Mucosa of descending colon (tissue), 3 donors: ENCODE measurements around the gene SNX15. TPM values are rescaled to one million over a fixed set of nuclear protein-coding genes. Genes with fewer than 3 reads are reported as not detected.

ENCODE experiments used
- ATAC-seq: fragments of 200-7000 bp; cut with Tn5 transposase; one replicate; pipeline ENCODE4 v1.9.1; 2020; ENCODE audit warnings: mild to moderate bottlenecking, moderate library complexity
- DNase-seq, 3 donors: peaks; one replicate each; pipeline ENCODE4 v3.0.0-alpha.2; 2020
- H3K36me3 ChIP-seq: fragments of 200-600 bp; one replicate; pipeline ENCODE4 v1.8.0; 2021; ENCODE audit warnings: low read depth, mild to moderate bottlenecking
- H3K4me1 ChIP-seq: fragments of 200-600 bp; one replicate; pipeline ENCODE4 v1.8.0; 2021; ENCODE audit warnings: low read depth, mild to moderate bottlenecking
- H3K4me3 ChIP-seq: fragments of 200-600 bp; one replicate; pipeline ENCODE4 v1.8.0; 2021; ENCODE audit warnings: mild to moderate bottlenecking
- H3K9me3 ChIP-seq: fragments of 200-600 bp; one replicate; pipeline ENCODE4 v1.8.0; 2021; ENCODE audit warnings: mild to moderate bottlenecking
- CTCF ChIP-seq: fragments of 200-600 bp; IDR thresholded peaks from one replicate; pipeline ENCODE4 v1.8.0; 2022; ENCODE audit warnings: antibody characterized with exemption, mild to moderate bottlenecking
- intact Hi-C, 2 donors: fragments of 100-400 bp; cut with DNase I in 1 of 2; cut with micrococcal nuclease in 1 of 2; formaldehyde crosslinking; loops; one replicate each; pipeline versions ENCODE4 v1.11.0 to v1.11.1; 2022; cut with DNase I, micrococcal nuclease
- total RNA-seq, 3 donors: library from RNA; stranded (reverse); fragmentation: NEBNext Ultra II Directional in 2 of 3; extraction: Animal tissue kit (Norgen Biotek cat#: 25700) in 2 of 3; gene quantifications; one replicate each; pipeline versions ENCODE4 v1.2.1 to v1.2.4, GENCODE V29; 2021 to 2023
- donor health status: DM: no; HTN: no; CAD: no; lungs with moderate emphysema.
- donor health status: DM: no; HTN: no; CAD: no.
- donor health status: DM: no; HTN: yes; CAD: no.

SNX15 gene
- total RNA-seq, 3 donors from 2014 or later = 28.5 to 46.6 (median 42.8) TPM

- intact Hi-C loops = no loop called here
- Histone ChIP-seq H3K36me3 (no peaks in the 10 kb centered on the region), H3K9me3 (no peaks in the 10 kb centered on the region), H3K4me3 (no peak overlapping the region), H3K4me1 (peaks cover 3% of the 10 kb centered on the region)
- ATAC-seq (no peak), DNase-seq (no peak)
- no peak for TF ChIP-seq CTCF
Measured at GRCh38 chr11:65063532-65063931, 36.3 kb downstream of the SNX15 start.

- no peak for ATAC-seq
- intact Hi-C loops = no loop called here
- no peaks in the 10 kb centered on the region for H3K4me1 ChIP-seq
Measured at GRCh38 chr11:65064847-65065240, 37.6 kb downstream of the SNX15 start.

DNA sequence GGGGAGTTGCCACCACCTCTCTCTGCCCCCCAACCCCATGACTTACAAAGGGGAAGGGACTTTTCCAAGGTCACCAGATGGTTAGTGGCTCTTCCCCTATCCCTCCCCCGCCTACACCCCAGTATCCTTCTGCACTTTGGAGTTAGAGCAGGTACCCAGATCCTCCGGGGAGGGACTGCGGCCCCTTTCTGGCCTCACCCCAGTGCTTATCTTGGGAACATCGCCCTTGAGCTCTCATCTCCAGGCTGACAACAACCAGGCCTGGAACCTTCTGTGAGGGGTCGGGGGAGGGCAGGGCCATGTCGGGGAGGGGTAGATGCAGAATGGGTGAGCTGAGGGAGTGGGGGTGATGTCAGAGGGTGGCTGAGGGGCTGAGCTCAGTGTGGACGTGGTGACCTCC, 38.6 kb downstream of the SNX15 start:
- H3K9me3 ChIP-seq = no peaks in the 10 kb centered on the region
- no peak for DNase-seq
- TF ChIP-seq CTCF = no peak
- no peaks in the 10 kb centered on the region for H3K4me1 ChIP-seq
- no peaks in the 10 kb centered on the region for H3K36me3 ChIP-seq
- H3K4me3 ChIP-seq = no peak overlapping the region
- no peak for ATAC-seq
- intact Hi-C loops = no loop called here

More at GRCh38 chr11:65064847-65065240, 37.6 kb downstream of the SNX15 start:
- no peak for DNase-seq
- no peak for TF ChIP-seq CTCF
- Histone ChIP-seq H3K36me3 (no peaks in the 10 kb centered on the region), H3K4me3 (no peak overlapping the region), H3K9me3 (no peaks in the 10 kb centered on the region)

DNA sequence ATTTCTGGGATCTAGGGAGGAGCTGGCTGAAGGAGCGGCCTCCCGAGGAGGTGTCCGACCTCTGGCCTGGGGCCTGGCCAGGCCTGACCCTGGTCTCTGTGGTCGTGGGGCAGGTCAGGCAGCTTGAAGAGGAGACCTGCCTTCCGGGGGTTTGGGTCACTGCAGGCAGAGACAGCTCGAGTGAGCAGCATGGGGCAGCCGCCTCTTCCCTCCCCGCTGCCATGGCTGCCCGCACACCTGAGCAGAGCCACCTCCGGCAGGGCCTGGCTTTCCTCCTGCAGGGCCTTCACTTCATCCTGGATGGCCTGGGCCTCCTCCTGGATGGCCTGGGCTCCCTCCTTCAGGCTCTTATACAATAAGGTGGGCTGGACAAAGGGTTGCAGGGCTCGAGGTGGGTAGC, 39.1 kb downstream of the SNX15 start:
- DNase-seq (no peak), ATAC-seq (no peak)
- no peaks in the 10 kb centered on the region for H3K9me3 ChIP-seq
- no peak for TF ChIP-seq CTCF
- no peaks in the 10 kb centered on the region for H3K4me1 ChIP-seq
- intact Hi-C loops = no loop called here
- no peaks in the 10 kb centered on the region for H3K36me3 ChIP-seq
- H3K4me3 ChIP-seq = no peak overlapping the region

DNA sequence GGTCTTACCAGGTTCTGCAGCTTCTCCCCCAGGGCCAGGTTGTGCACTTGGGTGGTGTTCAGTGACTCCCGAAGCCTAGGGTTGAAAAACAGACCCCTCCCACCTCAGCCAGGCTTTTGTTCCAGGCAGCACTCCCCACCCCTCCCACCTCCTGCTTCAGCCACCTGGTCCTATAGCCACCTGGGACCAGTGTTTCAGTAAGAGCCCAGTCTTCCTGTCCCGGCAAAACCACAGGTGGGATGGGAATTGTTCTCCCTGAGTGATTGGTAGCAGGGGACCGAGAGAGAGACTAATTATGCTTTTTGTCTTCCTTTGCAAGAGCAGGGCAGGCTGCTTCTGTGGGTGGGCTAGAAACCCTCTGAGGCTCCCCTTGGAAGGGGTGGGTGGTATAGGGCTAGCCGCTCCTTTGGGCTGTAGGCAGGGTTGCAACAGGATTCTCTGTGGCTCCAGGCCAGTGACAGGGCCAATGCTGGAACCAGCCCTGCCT, 39.6 kb downstream of the SNX15 start:
- no peaks in the 10 kb centered on the region for H3K9me3 ChIP-seq
- no peak for DNase-seq
- intact Hi-C loops = no loop called here
- no peak overlapping the region for H3K4me3 ChIP-seq
- H3K36me3 ChIP-seq = no peaks in the 10 kb centered on the region
- ATAC-seq = no peak
- H3K4me1 ChIP-seq = no peaks in the 10 kb centered on the region
- no peak for TF ChIP-seq CTCF

- no peak for TF ChIP-seq CTCF
- no peak overlapping the region for H3K4me3 ChIP-seq
- DNase-seq (no peak), ATAC-seq (no peak)
- no peaks in the 10 kb centered on the region for H3K36me3 ChIP-seq
- intact Hi-C loops = no loop called here
- H3K4me1 ChIP-seq = no peaks in the 10 kb centered on the region
- H3K9me3 ChIP-seq = no peaks in the 10 kb centered on the region
Measured at GRCh38 chr11:65067446-65067845, 40.2 kb downstream of the SNX15 start.
